Skeletal muscle tissue (tissue), 4 donors: ENCODE results near the gene PLK2. TPM values are rescaled to one million over a fixed set of nuclear protein-coding genes. Genes with fewer than 3 reads are reported as not detected.

ENCODE experiments used
- H3K27ac ChIP-seq: one replicate; pipeline ENCODE4 v1.7.0; 2013; ENCODE audit warnings: mild to moderate bottlenecking, low read depth, low read length, inconsistent platforms
- H3K27me3 ChIP-seq, 3 donors: one replicate each; pipeline ENCODE4 v1.7.0; 2013; ENCODE audit warnings: low read length in 3 of 3; ENCODE audit not compliant: control insufficient read depth in 3 of 3, insufficient read depth in 3 of 3
- H3K36me3 ChIP-seq, 3 donors: one replicate each; pipeline ENCODE4 v1.7.0; 2013; ENCODE audit warnings: low read length in 3 of 3; ENCODE audit not compliant: control insufficient read depth in 3 of 3, insufficient read depth in 3 of 3
- H3K4me1 ChIP-seq, 3 donors: one replicate each; pipeline ENCODE4 v1.7.0; 2013; ENCODE audit warnings: low read length in 3 of 3, mild to moderate bottlenecking in 3 of 3; ENCODE audit not compliant: control insufficient read depth in 3 of 3, insufficient read depth in 3 of 3
- H3K4me3 ChIP-seq, 3 donors: one replicate each; pipeline ENCODE4 v1.7.0; 2013; ENCODE audit warnings: low read length in 3 of 3
- H3K9ac ChIP-seq, 3 donors: one replicate each; pipeline ENCODE4 v1.7.0; 2013; ENCODE audit warnings: low read length in 3 of 3, mild to moderate bottlenecking in 3 of 3, moderate library complexity in 2 of 3, low read depth in 1 of 3
- H3K9me3 ChIP-seq, 3 donors: one replicate each; pipeline ENCODE4 v1.7.0; 2013; ENCODE audit warnings: low read length in 3 of 3; ENCODE audit not compliant: control insufficient read depth in 3 of 3
- total RNA-seq: library from RNA; depleted of rRNA; stranded (reverse); fragments of >200 nt; gene quantifications from one replicate; pipeline ENCODE4 v1.2.3, GENCODE V29; 2014
- donor health status: Osteomylitis.

Gene PLK2
- total RNA-seq, 1 donor from 2014 or later: 263 TPM

DNA sequence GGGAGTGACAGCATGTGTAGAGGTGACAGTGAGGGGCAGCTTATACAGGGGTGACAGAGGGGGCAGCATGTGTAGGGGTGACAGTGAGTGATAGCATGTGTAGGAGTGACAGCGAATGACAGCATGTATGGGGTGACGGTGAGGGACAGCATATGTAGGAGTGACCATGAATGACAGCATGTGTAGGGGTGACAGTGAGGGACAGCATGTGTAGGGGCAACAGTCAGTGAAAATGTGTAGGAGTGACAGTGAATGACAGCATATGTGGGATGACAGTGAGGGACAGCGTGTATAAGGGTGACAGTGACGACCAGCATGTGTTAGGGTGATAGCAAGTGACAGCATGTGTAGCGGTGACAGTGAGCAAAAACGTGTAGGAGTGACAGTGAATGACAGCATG is 21.9 kb upstream of the PLK2 start:
- H3K4me3 ChIP-seq: no peak overlapping the region
- H3K36me3 ChIP-seq: no peaks in the 10 kb centered on the region
- H3K9me3 ChIP-seq: peaks cover 0 to 3% (median 0%) of the 10 kb centered on the region in 3 donors
- peaks cover 4 to 13% (median 9%) of the 10 kb centered on the region in 3 donors for H3K27me3 ChIP-seq
- no peak overlapping the region for H3K27ac ChIP-seq
- H3K4me1 ChIP-seq: no peaks in the 10 kb centered on the region
- H3K9ac ChIP-seq: no peak overlapping the region

DNA sequence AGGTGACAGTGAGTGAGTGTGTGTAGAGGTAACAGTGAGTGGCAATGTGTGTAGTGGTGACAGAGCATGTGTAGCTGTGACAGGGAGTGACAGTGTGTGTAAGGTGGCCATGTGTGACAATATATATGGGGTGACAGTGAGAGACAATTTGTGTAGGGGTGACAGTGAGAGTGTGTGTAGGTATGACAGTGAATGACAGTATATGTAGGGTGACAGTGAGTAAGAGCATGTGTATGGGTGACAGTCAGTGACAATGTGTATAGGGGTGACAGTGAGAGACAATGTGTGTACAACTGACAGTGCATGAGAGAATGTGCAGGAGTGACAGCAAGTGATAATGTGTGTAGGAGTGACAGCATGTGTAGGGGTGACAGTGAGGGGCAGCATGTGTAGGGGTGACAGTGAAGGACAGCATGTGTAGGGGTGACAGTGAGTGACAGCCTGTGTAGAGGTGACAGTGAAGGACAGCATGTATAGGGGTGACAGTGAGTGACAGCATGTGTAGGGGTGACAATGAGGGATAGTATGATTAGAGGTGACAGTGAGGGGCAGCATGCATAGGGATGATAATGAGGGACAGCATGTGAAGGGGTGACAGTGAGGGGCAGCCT is 21.3 kb upstream of the PLK2 start:
- H3K4me1 ChIP-seq: no peaks in the 10 kb centered on the region
- H3K9ac ChIP-seq: no peak overlapping the region
- H3K27ac ChIP-seq: no peak overlapping the region
- no peaks in the 10 kb centered on the region for H3K36me3 ChIP-seq
- no peak overlapping the region for H3K4me3 ChIP-seq
- H3K9me3 ChIP-seq: peaks cover 0 to 3% (median 0%) of the 10 kb centered on the region in 3 donors
- H3K27me3 ChIP-seq: peaks cover 4 to 13% (median 9%) of the 10 kb centered on the region in 3 donors

DNA sequence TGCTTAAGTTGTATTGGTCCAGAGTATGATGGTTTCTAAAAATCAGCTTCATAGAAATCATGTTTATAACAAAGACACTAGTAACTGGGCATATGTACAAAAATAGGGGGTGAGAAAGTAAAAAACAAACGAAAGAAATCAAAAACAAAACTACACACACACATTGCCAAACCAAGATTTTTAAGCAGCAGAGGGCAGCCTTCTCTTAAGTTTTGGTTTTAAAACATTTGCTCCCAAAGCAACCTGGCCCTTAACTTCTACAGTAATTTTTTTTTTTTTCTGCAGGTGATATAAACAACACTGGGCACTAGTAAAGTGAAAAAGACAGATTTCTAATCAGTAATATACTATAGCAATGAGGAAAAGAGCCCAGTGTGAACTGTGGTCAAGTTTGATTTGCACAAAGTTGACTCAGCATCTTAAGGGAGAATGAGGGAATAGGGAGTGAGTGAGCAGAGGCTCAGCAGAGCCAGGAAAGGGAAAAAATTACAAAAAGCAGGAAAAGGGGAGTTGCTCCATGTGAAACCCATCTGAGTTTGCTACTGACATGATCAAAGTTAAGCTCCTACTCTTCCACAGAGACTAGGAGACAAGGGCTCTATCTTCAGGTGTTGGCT is 18.0 kb upstream of the PLK2 start:
- Histone ChIP-seq H3K4me3 (no peak overlapping the region), H3K27me3 (peaks cover 3 to 13% (median 9%) of the 10 kb centered on the region in 3 donors), H3K9ac (no peak overlapping the region), H3K36me3 (no peaks in the 10 kb centered on the region), H3K4me1 (no peaks in the 10 kb centered on the region), H3K9me3 (peaks cover 0 to 3% (median 0%) of the 10 kb centered on the region in 3 donors), H3K27ac (no peak overlapping the region)

- Histone ChIP-seq H3K9me3 (no peaks in the 10 kb centered on the region), H3K9ac (no peak overlapping the region), H3K4me3 (no peak overlapping the region), H3K4me1 (no peaks in the 10 kb centered on the region), H3K27me3 (no peaks in the 10 kb centered on the region), H3K36me3 (no peaks in the 10 kb centered on the region), H3K27ac (no peak overlapping the region)
Measured at GRCh38 chr5:58475404-58475803, 15.5 kb upstream of the PLK2 start.

GRCh38 chr5:58469896-58470295 is 10.0 kb upstream of the PLK2 start:
- H3K27me3 ChIP-seq: no peaks in the 10 kb centered on the region
- no peak overlapping the region for H3K4me3 ChIP-seq
- no peaks in the 10 kb centered on the region for H3K4me1 ChIP-seq
- no peak overlapping the region for H3K27ac ChIP-seq
- no peaks in the 10 kb centered on the region for H3K36me3 ChIP-seq
- H3K9ac ChIP-seq: no peak overlapping the region
- no peaks in the 10 kb centered on the region for H3K9me3 ChIP-seq

DNA sequence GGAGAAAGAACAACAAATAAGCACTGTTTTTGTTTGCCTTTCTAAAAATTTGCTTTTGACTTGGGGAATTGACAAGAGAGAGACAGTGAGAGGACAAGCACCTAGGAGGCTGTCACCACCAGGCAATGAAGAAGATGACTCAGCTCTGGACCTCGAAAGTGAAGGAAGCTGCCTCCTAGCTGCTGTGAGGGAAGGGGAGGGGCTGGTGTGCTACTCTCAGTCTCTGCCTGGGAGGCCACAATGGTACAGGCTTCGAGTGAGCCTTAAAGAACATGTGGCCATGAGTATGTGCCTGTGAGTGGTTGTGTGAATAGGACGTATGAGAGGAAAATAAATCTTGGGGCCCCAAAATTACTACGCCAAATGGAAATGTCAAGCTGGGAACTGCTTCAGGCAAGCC is 7.1 kb upstream of the PLK2 start:
- no peaks in the 10 kb centered on the region for H3K27me3 ChIP-seq
- H3K36me3 ChIP-seq: no peaks in the 10 kb centered on the region
- H3K9me3 ChIP-seq: no peaks in the 10 kb centered on the region
- H3K4me1 ChIP-seq: no peaks in the 10 kb centered on the region
- H3K9ac ChIP-seq: no peak overlapping the region
- no peak overlapping the region for H3K4me3 ChIP-seq
- H3K27ac ChIP-seq: no peak overlapping the region

DNA sequence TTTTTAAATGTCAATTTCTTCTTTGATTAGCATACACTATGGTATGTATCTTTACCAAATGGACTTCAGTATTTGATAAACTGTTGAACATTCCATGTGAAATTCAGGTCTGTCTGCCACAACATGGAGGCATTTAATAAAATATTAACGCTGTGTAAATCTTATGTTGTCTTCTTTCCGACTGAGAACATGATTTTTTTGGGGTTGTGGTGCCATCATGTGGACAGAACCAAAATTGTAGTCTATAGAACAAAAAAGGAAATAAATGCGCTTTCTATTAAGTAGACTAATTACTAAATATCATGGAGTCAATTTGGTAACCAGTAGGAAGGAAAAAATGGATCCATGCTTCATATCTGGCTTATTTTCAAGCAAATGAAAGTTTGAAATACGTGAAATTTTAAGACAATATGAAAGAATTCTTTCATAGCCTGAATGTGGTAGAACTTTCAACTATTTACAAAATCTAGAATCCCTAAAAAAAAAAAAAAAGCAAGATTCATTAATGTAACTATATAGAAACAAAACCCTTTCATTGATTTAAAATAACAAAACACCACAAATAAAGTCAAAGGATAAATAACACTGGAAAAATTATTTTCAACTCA is 2.8 kb upstream of the PLK2 start:
- H3K27ac ChIP-seq: no peak overlapping the region
- H3K4me3 ChIP-seq: no peak overlapping the region
- H3K36me3 ChIP-seq: no peaks in the 10 kb centered on the region
- no peaks in the 10 kb centered on the region for H3K9me3 ChIP-seq
- peaks cover 0 to 2% (median 0%) of the 10 kb centered on the region in 3 donors for H3K4me1 ChIP-seq
- H3K27me3 ChIP-seq: no peaks in the 10 kb centered on the region
- H3K9ac ChIP-seq: no peak overlapping the region

DNA sequence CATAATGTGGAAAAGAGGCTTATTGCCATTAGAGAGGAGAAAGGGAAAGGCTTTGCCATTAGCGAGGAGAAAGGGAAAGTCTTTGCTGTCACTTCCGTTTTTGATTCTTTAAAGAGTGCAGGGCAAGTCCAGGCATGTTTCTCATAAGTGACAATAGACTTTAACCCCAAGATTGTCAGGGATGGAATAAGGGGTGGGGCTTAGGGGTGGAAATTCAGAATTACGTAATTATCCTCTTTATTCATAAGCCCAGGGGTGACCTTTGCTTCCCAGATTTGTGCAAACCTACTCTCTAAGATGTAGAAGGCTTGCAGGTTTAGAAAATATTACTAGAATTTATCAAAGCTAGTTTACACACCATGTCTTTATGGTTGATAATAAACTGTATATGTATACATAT is 2.3 kb upstream of the PLK2 start:
- H3K27ac ChIP-seq: no peak overlapping the region
- no peak overlapping the region for H3K9ac ChIP-seq
- no peaks in the 10 kb centered on the region for H3K27me3 ChIP-seq
- peaks cover 0 to 4% (median 4%) of the 10 kb centered on the region in 3 donors for H3K36me3 ChIP-seq
- no peaks in the 10 kb centered on the region for H3K9me3 ChIP-seq
- no peak overlapping the region for H3K4me3 ChIP-seq
- H3K4me1 ChIP-seq: peaks cover 0 to 2% (median 0%) of the 10 kb centered on the region in 3 donors

GRCh38 chr5:58460732-58461286 is 923 bp upstream of the PLK2 start:
- no peaks in the 10 kb centered on the region for H3K27me3 ChIP-seq
- peak overlapping the region; percentile 87 to 90 (median 88) for H3K4me3 ChIP-seq
- H3K9ac ChIP-seq: peak overlapping the region; percentile 85 to 91 (median 90)
- peaks cover 0 to 7% (median 2%) of the 10 kb centered on the region in 3 donors for H3K4me1 ChIP-seq
- peak overlapping the region; percentile 97 for H3K27ac ChIP-seq
- H3K9me3 ChIP-seq: no peaks in the 10 kb centered on the region
- H3K36me3 ChIP-seq: peaks cover 4 to 16% (median 11%) of the 10 kb centered on the region in 3 donors
